ENCODE data around the gene OR6C76. TPM values are rescaled to one million over a fixed set of nuclear protein-coding genes. Genes with fewer than 3 reads are reported as not detected.

The OR6C76 gene
- total and polyA plus RNA-seq, 2 of the 8 experiments (the other 6 are each of a cell fraction or from before 2014, with no cell fraction given), result not detected

- peaks cover 0 to 1% (median 0%) of the 10 kb centered on the region in 4 experiments; a peak in 1 of 7 replicates for H3K27me3 ChIP-seq (replicated peaks in 1 of 4; ENCODE audit: control insufficient read depth in 3 of 4, extremely low read depth in 1 of 4, insufficient read depth in 3 of 4, low read length in 3 of 4)
- H3K4me1 ChIP-seq (replicated peaks in 1 of 4; ENCODE audit: control insufficient read depth in 3 of 4, insufficient read depth in 4 of 4, low read length in 3 of 4), result peaks cover 0 to 5% (median 0%) of the 10 kb centered on the region in 4 experiments; a peak in 1 of 7 replicates
- H4K91ac ChIP-seq (replicated peaks; ENCODE audit: insufficient read length, low read length), result no peak overlapping the region
- no peak overlapping the region for H2BK5ac ChIP-seq (ENCODE audit: low read depth, low read length)
- H2BK120ac ChIP-seq (replicated peaks; ENCODE audit: low read depth, low read length), result no peak overlapping the region
- H2AK5ac ChIP-seq (ENCODE audit: low read depth, low read length), result no peak overlapping the region
- no peak overlapping the region for H3K4me2 ChIP-seq (ENCODE audit: insufficient read depth in 1 of 2, low read depth in 2 of 2, low read length in 2 of 2)
- no peak overlapping the region for H3K4ac ChIP-seq (replicated peaks; ENCODE audit: insufficient read length, low read depth, low read length)
- H3K56ac ChIP-seq (replicated peaks; ENCODE audit: insufficient read length, low read depth, low read length), result no peak overlapping the region
- ChIA-PET CTCF (ENCODE audit: partially characterized antibody) (interaction anchor here (0.6 kb wide), 1 partner anchor 11 kb away, joined by 3 read pairs; no protein-coding TSS in a partner anchor), POLR2A (ENCODE audit: partially characterized antibody) (no interaction called here)
- no peak overlapping the region for H3K14ac ChIP-seq (ENCODE audit: insufficient read length)
- H4K20me1 ChIP-seq (replicated peaks in 1 of 2; ENCODE audit: control insufficient read depth in 1 of 2, insufficient read depth in 2 of 2, low read length in 2 of 2), result no peaks in the 10 kb centered on the region
- no peaks in the 10 kb centered on the region for H3K36me3 ChIP-seq (ENCODE audit: control insufficient read depth in 2 of 4, insufficient read depth in 4 of 4, low read length in 3 of 4)
- no peak for TF ChIP-seq SP2 (IDR thresholded peaks at IDR 0.05; ENCODE audit: low read length)
- TF ChIP-seq POU5F1 (IDR thresholded peaks at IDR 0.05; ENCODE audit: low read depth, low read length), result no peak
- no peak for TF ChIP-seq TAF1 (IDR thresholded peaks at IDR 0.05; ENCODE audit: low read depth, low read length)
- TF ChIP-seq POLR2A (IDR thresholded peaks at IDR 0.05; ENCODE audit: control extremely low read depth in 1 of 2, low read depth in 2 of 2, low read length in 2 of 2), result no peak
- TF ChIP-seq KDM1A (IDR thresholded peaks at IDR 0.05; ENCODE audit: borderline replicate concordance, low read length), result no peak
- TF ChIP-seq ASH2L (IDR thresholded peaks at IDR 0.05; ENCODE audit: low read length), result no peak
- no peak for TF ChIP-seq RFX5 (IDR thresholded peaks at IDR 0.05; ENCODE audit: borderline replicate concordance, low read depth, low read length)
- no peak overlapping the region for H3K23ac ChIP-seq (ENCODE audit: insufficient read length)
- H3K27ac ChIP-seq (ENCODE audit: low read depth, low read length), result no peak overlapping the region
- no peak overlapping the region for H4K5ac ChIP-seq (ENCODE audit: insufficient read length, low read depth, low read length)
- no peak overlapping the region for H3K18ac ChIP-seq (ENCODE audit: extremely low read depth, low read length)
- H2AFZ ChIP-seq (ENCODE audit: low read length), result peak overlapping the region; percentile 98
- H3K79me1 ChIP-seq (ENCODE audit: low read depth, low read length), result no peaks in the 10 kb centered on the region
- H2BK20ac ChIP-seq (ENCODE audit: low read length), result no peak overlapping the region
- no peaks in the 10 kb centered on the region for H3K79me2 ChIP-seq (ENCODE audit: control insufficient read depth in 1 of 2, insufficient read depth in 2 of 2, low read length in 2 of 2)
- no peaks in the 10 kb centered on the region for H3K9me3 ChIP-seq (ENCODE audit: insufficient read depth in 2 of 2, low read depth in 1 of 2, low read length in 1 of 2)
- no peaks in the 10 kb centered on the region for H3K23me2 ChIP-seq (ENCODE audit: low read depth, low read length)
- no peak overlapping the region for H4K8ac ChIP-seq (ENCODE audit: extremely low read depth, insufficient read depth, low read length)
- H2BK15ac ChIP-seq (ENCODE audit: low read length), result no peak overlapping the region
- no peak overlapping the region for H3K9ac ChIP-seq (replicated peaks in 1 of 4; ENCODE audit: extremely low read depth in 1 of 4, low read depth in 3 of 4, low read length in 3 of 4)
- H2BK12ac ChIP-seq (ENCODE audit: low read depth, low read length), result no peak overlapping the region; the same call in 1 of the 2 replicates
- DNase-seq (ENCODE audit: low read depth in 1 of 2, low spot score in 2 of 2), result no peak
- FAIRE-seq, result no peak
- no peak overlapping the region for H3K4me3 ChIP-seq (ENCODE audit: extremely low read depth in 1 of 4, insufficient read depth in 2 of 4, low read depth in 3 of 4, low read length in 4 of 4)
These were observed 40.2 kb upstream of the OR6C76 start for GRCh38 chr12:55385891-55386290.

All from H1 (cell line).